HepG2 (cell line): Measurements from ENCODE around the gene AATF. TPM values are rescaled to one million over a fixed set of nuclear protein-coding genes. Genes with fewer than 3 reads are reported as not detected.
A peak's percentile ranks its signal among the peaks of the same experiment; 100 is the strongest.

Source experiments
- ATAC-seq: fragments of 200-7000 bp; cut with Tn5 transposase; 3 replicates; pipeline ENCODE4 v1.9.1; 2020; ENCODE audit warnings: mild to moderate bottlenecking, moderate library complexity
- BruUV-seq: library from RNA; stranded (reverse); fragments of 400-500 nt; replicated peaks from 2 replicates; lab custom pipeline; 2021; lab: Mats Ljungman, UMichigan
- CTCF ChIA-PET: fragments of 300-600 bp; formaldehyde crosslinking; extraction: SDS; loops from one replicate; lab custom pipeline; 2021; ENCODE audit warnings: low total read pairs, inconsistent platforms, low intra/inter-chr PET ratio; lab: Yijun Ruan, JAX
- POLR2A ChIA-PET: fragments of 350-600 bp; sonication (Branson Sonifier 250); formaldehyde crosslinking; loops from one replicate; lab custom pipeline; 2020; ENCODE audit warnings: antibody characterized with exemption, inconsistent platforms; lab: Yijun Ruan, JAX
- DNase-seq: peaks from one replicate; pipeline ENCODE4 v3.0.0-alpha.2; 2015; ENCODE audit warnings: low spot score
- FAIRE-seq: peaks from 3 replicates; lab custom pipeline; 2011; peaks lifted over from hg19 to GRCh38; lab: Jason Lieb, UNC
- H2AFZ ChIP-seq: one replicate; pipeline ENCODE4 v1.6.1; 2011; ENCODE audit warnings: low read length, inconsistent platforms
- H3K27ac ChIP-seq: fragments of 300-600 bp; 3 replicates; pipeline ENCODE4 v1.8.0; 2011; ENCODE audit warnings: mixed run types, mild to moderate bottlenecking, mixed read lengths, low read length, inconsistent platforms; ENCODE audit not compliant: insufficient read depth; ENCODE audit errors: extremely low read length
- H3K27me3 ChIP-seq, 2 experiments: fragments of 200-600 bp in 1 of 2; 2 replicates in 1 of 2; 3 replicates in 1 of 2; pipeline versions ENCODE4 v1.6.0 to v1.8.0; 2011; ENCODE audit warnings: low read length in 2 of 2, mild to moderate bottlenecking in 2 of 2, moderate library complexity in 2 of 2, inconsistent platforms in 1 of 2; ENCODE audit not compliant: insufficient read depth in 2 of 2, control insufficient read depth in 1 of 2
- H3K36me3 ChIP-seq, 2 experiments: fragments of 200-600 bp in 1 of 2; replicated peaks in 1 of 2; 2 replicates in 1 of 2; 3 replicates in 1 of 2; pipeline versions ENCODE4 v1.5.1 to v1.8.0; 2011; ENCODE audit warnings: low read length in 2 of 2, inconsistent platforms in 1 of 2; ENCODE audit not compliant: insufficient read depth in 2 of 2, control insufficient read depth in 1 of 2
- H3K4me1 ChIP-seq: 2 replicates; pipeline ENCODE4 v1.5.1; 2012; ENCODE audit warnings: low read length, inconsistent platforms; ENCODE audit not compliant: insufficient read depth
- H3K4me2 ChIP-seq: 2 replicates; pipeline ENCODE4 v1.6.0; 2011; ENCODE audit warnings: low read depth, low read length, inconsistent platforms
- H3K4me3 ChIP-seq, 3 experiments: fragments of 200-600 bp in 1 of 3; sonication (generic), shearing (Covaris generic) in 1 of 3; replicated peaks in 1 of 3; 2 replicates each; pipeline ENCODE4 v1.5.1; 2011 to 2016; ENCODE audit warnings: low read length in 3 of 3, inconsistent platforms in 2 of 3, low read depth in 2 of 3, mild to moderate bottlenecking in 2 of 3, control low read depth in 1 of 3, mixed read lengths in 1 of 3; ENCODE audit not compliant: insufficient read depth in 1 of 3
- H3K79me2 ChIP-seq: one replicate; pipeline ENCODE4 v1.6.1; 2011; ENCODE audit warnings: low read length, inconsistent platforms; ENCODE audit not compliant: insufficient read depth
- H3K9ac ChIP-seq: 2 replicates; pipeline ENCODE4 v1.6.0; 2011; ENCODE audit warnings: mild to moderate bottlenecking, low read depth, low read length, inconsistent platforms; ENCODE audit not compliant: insufficient read depth
- H3K9me3 ChIP-seq: 2 replicates; pipeline ENCODE4 v1.5.1; 2012; ENCODE audit warnings: mild to moderate bottlenecking, low read length
- H4K20me1 ChIP-seq: 2 replicates; pipeline ENCODE4 v1.6.0; 2011; ENCODE audit warnings: inconsistent platforms, mild to moderate bottlenecking, low read length, moderate library complexity; ENCODE audit not compliant: insufficient read depth
- BRCA1 ChIP-seq: sonication (generic); formaldehyde crosslinking; IDR thresholded peaks from 2 replicates; pipeline ENCODE4 v1.4.0; 2020; ENCODE audit warnings: missing genetic modification reagents
- MYNN ChIP-seq: sonication (generic); formaldehyde crosslinking; IDR thresholded peaks from 2 replicates; pipeline ENCODE4 v1.4.0; 2020; ENCODE audit warnings: mild to moderate bottlenecking, low read depth, missing genetic modification reagents
- PAF1 ChIP-seq: IDR thresholded peaks from 2 replicates; pipeline ENCODE4 v1.6.1; 2016; ENCODE audit warnings: missing genetic modification reagents, missing compliant biosample characterization
- RBM22 ChIP-seq: fragments of 200-400 bp; formaldehyde crosslinking; optimal IDR thresholded peaks from 2 replicates; pipeline ENCODE3; 2017; ENCODE audit warnings: mild to moderate bottlenecking, low read length, moderate library complexity
- SP1 ChIP-seq, 2 experiments: fragments of 450-650 bp in 1 of 2; sonication (generic) in 1 of 2; formaldehyde crosslinking in 1 of 2; IDR thresholded peaks; 2 replicates each; pipeline versions ENCODE4 v1.4.0 to v1.6.1; 2016 to 2020; ENCODE audit warnings: missing genetic modification reagents in 1 of 2
- THAP9 ChIP-seq: sonication (generic); formaldehyde crosslinking; IDR thresholded peaks from 2 replicates; pipeline ENCODE4; 2020; ENCODE audit warnings: missing genetic modification reagents, mild to moderate bottlenecking, borderline replicate concordance
- ZNF737 ChIP-seq: sonication (generic); formaldehyde crosslinking; IDR thresholded peaks from 2 replicates; pipeline ENCODE4 v1.5.0; 2020; ENCODE audit warnings: missing genetic modification reagents, mild to moderate bottlenecking, borderline replicate concordance
- ZNF790 ChIP-seq: sonication (generic); formaldehyde crosslinking; IDR thresholded peaks from 2 replicates; pipeline ENCODE4 v1.8.0; 2022; ENCODE audit warnings: missing genetic modification reagents, mild to moderate bottlenecking, borderline replicate concordance
- ZNF839 ChIP-seq: sonication (generic); formaldehyde crosslinking; IDR thresholded peaks from 2 replicates; pipeline ENCODE4 v1.4.0; 2020; ENCODE audit warnings: missing genetic modification reagents, mild to moderate bottlenecking, borderline replicate concordance
- WGBS: methylation state at CpG from one replicate; pipeline ENCODE4 v1.1.6; 2017; ENCODE audit warnings: low lambda C conversion rate; 5-methylcytosine and 5-hydroxymethylcytosine counted together
- in situ Hi-C: cut with HindIII; loops from 2 replicates; pipeline ENCODE4 v1.10.0; 2017; ENCODE audit warnings: low pct_unique_long_range_greater_than_20kb; ENCODE audit not compliant: extremely low pct_ligation_motif_present
- intact Hi-C: fragments of 100-400 bp; cut with micrococcal nuclease; formaldehyde crosslinking; loops from one replicate; pipeline ENCODE4 v1.10.0; 2022; ENCODE audit not compliant: unreplicated experiment
- polyA plus RNA-seq, 8 experiments: library from polyadenylated mRNA; depleted of rRNA in 3 of 8; stranded (reverse) in 7 of 8; unstranded in 1 of 8; fragments of >200 nt; fragmentation: Illumina TruSeq in 4 of 8; extraction: Trizol in 4 of 8; gene quantifications; 2 replicates each; pipeline versions ENCODE4 v1.2.1 to v1.2.3, GENCODE V29; 2011 to 2016; ENCODE audit warnings: low read depth in 4 of 8, missing spikeins in 1 of 8, mixed read lengths in 1 of 8; ENCODE audit not compliant: insufficient read depth in 1 of 8
- total RNA-seq, 5 experiments: library from RNA; depleted of rRNA; stranded (reverse); fragments of >200 nt; fragmentation: Illumina TruSeq; extraction: Trizol; gene quantifications; 2 replicates each; pipeline ENCODE4 v1.2.3, GENCODE V29; 2016; ENCODE audit warnings: low read depth in 1 of 5

Gene AATF
- total and polyA plus RNA-seq, 2 of the 13 experiments (the other 11 are each of a cell fraction or from before 2014, with no cell fraction given) = 9.1 to 53.3 TPM

- Histone ChIP-seq H3K4me1 (peaks cover 13% of the 10 kb centered on the region), H3K9ac (no peak overlapping the region), H3K4me3 (no peak overlapping the region), H4K20me1 (no peaks in the 10 kb centered on the region), H3K79me2 (no peaks in the 10 kb centered on the region), H3K36me3 (peaks cover 5 to 20% of the 10 kb centered on the region in 2 experiments), H3K27me3 (no peaks in the 10 kb centered on the region), H3K4me2 (no peak overlapping the region), H2AFZ (no peak overlapping the region), H3K9me3 (no peaks in the 10 kb centered on the region), H3K27ac (no peak overlapping the region)
- no peak for DNase-seq
- in situ Hi-C loops (no loop called here), intact Hi-C loops (no loop called here)
- ATAC-seq = peak; percentile 49
- TF ChIP-seq RBM22 = peak; percentile 4
- no peak for TF ChIP-seq BRCA1 (CRISPR knock-in tag)
- 83% methylated on average over 7 of the region's 8 CpGs for WGBS
- FAIRE-seq = no peak
- ChIA-PET POLR2A (no interaction called here), CTCF (no interaction called here)
- no TSS peak for BruUV-seq
These were observed 133.6 kb downstream of the AATF start for GRCh38 chr17:37082311-37082860.

GRCh38 chr17:37082985-37083384, 134.2 kb downstream of the AATF start:
- BruUV-seq = no TSS peak
- H3K9ac ChIP-seq = no peak overlapping the region

More at GRCh38 chr17:37082985-37083384, 134.2 kb downstream of the AATF start:
- intact Hi-C loops (no loop called here), in situ Hi-C loops (no loop called here)
- 94% methylated on average over 4 of the region's 4 CpGs for WGBS
- ChIA-PET POLR2A (no interaction called here), CTCF (no interaction called here)
- Histone ChIP-seq H4K20me1 (no peaks in the 10 kb centered on the region), H3K4me1 (peaks cover 13% of the 10 kb centered on the region), H3K79me2 (no peaks in the 10 kb centered on the region), H3K4me2 (no peak overlapping the region), H3K36me3 (peaks cover 5 to 26% of the 10 kb centered on the region in 2 experiments), H3K9me3 (no peaks in the 10 kb centered on the region), H2AFZ (no peak overlapping the region), H3K4me3 (no peak overlapping the region), H3K27ac (no peak overlapping the region), H3K27me3 (no peaks in the 10 kb centered on the region)
- DNase-seq = no peak
- no peak for FAIRE-seq
- ATAC-seq = no peak; the same call in 2 of the 3 replicates
- TF ChIP-seq THAP9 = no peak
- TF ChIP-seq ZNF790 = no peak
- TF ChIP-seq RBM22 = peak; percentile 81
- TF ChIP-seq MYNN (CRISPR knock-in tag) = no peak
- TF ChIP-seq PAF1 = 0 out of 2 replicates have a peak, but pooled peaks have one; percentile 49
- TF ChIP-seq ZNF839 (CRISPR knock-in tag) = no peak
- no peak for TF ChIP-seq ZNF737 (CRISPR knock-in tag)
- TF ChIP-seq SP1 (IDR thresholded peaks at IDR 0.05) = no peak
- no peak for TF ChIP-seq SP1 (CRISPR knock-in tag; IDR thresholded peaks at IDR 0.05)
